HG02870 (cell line): ENCODE data around the gene KREMEN2.

Experiments used
- ATAC-seq: cut with Tn5 transposase; IDR thresholded peaks from one replicate; pipeline ENCODE4 v1.9.1; 2021; ENCODE audit warnings: mild to moderate bottlenecking, moderate library complexity; ENCODE audit not compliant: unreplicated experiment

KREMEN2 gene

GRCh38 chr16:2976673-2977072 lies 12.6 kb downstream of the KREMEN2 start:
- no peak for ATAC-seq

GRCh38 chr16:2977440-2977839 lies 13.4 kb downstream of the KREMEN2 start:
- ATAC-seq = no peak

DNA sequence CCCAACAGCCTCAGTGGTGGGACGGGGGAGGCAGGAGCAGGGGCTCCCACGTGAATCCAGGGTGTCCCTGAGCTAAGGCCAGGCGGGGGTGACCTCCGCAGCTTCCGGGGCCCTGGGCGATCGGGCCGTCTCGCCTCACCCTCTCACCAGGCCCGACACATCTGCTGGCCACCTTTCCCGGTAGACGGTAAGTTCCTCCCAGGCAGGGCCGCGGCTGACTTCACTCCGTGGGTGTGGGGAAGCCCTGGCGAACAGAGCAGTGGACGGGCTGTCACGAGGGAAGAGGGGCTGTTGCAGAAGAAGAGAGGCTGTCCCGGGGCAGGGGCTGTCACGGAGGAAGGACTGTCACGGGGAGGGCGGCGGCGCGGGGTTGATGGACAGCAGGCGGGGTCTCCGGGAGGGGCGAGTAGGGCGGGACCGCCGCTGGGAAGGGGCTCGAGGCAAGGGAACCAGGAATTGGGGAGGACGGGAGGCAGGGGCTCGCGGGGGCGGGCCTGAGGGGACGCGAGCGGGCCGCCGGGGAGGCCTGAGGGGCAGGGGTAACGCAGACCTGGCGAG lies 15.7 kb downstream of the KREMEN2 start:
- ATAC-seq = peak; percentile 11

DNA sequence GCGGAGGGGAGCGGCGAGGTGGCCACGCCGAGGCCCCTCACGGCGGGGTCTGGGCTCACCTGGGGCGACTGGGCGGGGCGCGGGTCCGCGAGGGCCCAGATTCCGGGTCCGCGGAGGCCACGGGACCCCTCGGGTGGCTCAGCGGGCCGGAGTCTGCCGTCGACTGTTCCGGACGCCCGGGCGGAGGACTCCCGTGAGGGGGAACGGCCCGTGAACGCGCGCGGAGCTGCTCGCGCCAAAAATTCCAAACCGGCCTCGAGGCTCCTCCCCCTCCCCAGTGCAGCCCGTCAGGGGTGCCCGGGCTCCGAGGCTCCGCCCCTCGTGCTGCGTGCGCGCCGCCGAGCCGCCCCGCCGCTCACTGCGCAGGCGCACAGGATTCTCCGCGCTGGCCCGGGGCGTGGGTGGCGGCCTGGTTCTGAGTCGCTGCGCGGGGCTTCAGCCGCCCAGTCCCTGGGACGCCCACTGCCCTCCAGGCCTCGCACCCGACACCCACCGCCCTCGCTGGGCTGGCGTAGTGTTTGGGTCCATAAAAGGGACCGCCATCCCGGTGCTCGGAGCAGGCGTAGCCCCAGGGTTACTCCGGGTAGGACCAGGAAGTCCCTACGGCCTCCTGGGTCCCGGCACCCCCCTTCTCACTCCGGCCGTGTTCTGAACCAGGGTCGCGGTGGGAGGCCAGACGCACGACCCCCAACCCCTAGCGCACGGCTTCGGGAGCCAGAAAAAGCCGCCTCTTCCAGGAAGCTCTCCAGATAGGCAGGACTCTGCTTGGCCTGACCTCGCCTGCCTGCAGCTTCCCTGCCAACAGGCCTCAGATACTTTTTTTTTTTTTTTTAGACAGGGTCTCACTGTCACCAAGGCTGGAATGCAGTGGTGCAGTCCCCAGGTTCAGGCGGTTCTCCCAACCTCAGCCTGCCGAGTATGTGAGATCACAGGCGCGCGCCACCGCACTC lies 16.4 kb downstream of the KREMEN2 start, which contains the start of gene PKMYT1:
TSS of gene PKMYT1 (minus strand) at position 220 of the 950 bp plus-strand sequence. CDS start 789 bp downstream, outside the sequence.
- peak; percentile 60 for ATAC-seq

GRCh38 chr16:2981177-2981898 lies 17.3 kb downstream of the KREMEN2 start:
- ATAC-seq = no peak

GRCh38 chr16:2981899-2982250 lies 17.8 kb downstream of the KREMEN2 start:
- no peak for ATAC-seq

GRCh38 chr16:2982402-2982801 lies 18.3 kb downstream of the KREMEN2 start:
- no peak for ATAC-seq

GRCh38 chr16:2983706-2984136 lies 19.6 kb downstream of the KREMEN2 start:
- no peak for ATAC-seq

GRCh38 chr16:2985462-2985861 lies 21.4 kb downstream of the KREMEN2 start:
- ATAC-seq = no peak

DNA sequence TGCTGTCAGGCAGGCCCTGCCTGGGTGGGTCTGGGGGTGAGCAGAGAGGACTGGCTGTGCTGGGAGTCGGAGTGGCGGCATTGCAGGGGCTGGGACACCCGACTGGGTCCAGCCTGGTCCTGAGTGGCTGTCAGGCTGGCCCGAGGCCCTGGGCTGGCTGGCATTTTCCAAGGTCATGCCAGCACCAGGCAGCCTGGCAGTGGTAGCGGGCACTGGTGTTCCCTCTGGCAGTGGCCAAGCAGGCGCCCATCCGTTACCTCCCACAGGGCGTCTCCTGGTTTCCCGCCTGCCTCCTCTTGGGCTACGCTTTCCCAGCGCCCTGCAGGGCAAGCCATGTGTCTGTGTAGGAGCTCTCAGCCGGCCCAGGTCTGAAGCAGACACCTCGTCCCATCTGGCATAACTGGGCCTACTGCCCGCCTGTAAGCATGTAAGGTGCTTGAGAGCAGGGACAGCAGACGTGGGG lies 21.8 kb downstream of the KREMEN2 start:
- ATAC-seq = no peak

- ATAC-seq = no peak
Observed at GRCh38 chr16:2986623-2987188, 22.6 kb downstream of the KREMEN2 start.

DNA sequence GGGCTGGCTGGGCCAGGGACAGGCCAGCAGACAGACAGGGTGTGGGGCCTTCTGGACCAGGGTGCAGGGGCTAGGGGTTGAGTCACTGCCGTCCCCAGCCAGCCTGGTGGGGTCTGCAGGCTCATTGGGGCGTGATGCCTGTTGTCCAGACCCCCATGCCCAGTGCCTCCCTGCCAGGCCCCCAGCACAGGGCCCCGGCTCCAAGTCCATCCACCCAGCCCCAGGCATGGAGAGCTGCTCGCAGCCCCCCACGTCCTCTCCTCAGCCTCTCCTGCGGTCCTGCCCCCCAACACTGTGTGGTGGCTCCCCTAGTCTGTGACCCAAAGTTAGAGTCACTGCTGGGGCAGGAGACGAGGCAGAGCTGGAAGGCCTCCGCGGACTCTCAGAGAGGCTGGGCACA lies 23.2 kb downstream of the KREMEN2 start:
- no peak for ATAC-seq

DNA sequence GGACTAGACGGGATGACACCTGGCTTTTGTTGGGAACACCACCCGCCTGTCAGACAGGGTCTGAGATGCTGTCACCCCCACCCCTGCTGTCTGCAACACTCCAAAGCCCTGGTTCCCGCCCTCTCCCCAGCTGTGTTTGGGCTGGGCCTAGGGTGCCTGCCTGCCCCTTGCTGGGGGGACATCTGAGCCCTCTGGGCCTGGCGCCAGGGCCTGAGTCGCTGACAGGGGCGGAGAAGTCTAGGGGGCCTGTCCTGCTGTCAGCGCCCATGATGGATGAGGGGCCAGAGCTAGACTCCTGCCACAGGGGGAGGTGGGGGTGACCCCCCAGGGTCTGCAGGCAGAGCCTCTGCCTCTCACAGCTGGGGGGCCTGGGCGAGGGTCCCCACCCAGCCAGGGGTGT lies 23.8 kb downstream of the KREMEN2 start:
- no peak for ATAC-seq

DNA sequence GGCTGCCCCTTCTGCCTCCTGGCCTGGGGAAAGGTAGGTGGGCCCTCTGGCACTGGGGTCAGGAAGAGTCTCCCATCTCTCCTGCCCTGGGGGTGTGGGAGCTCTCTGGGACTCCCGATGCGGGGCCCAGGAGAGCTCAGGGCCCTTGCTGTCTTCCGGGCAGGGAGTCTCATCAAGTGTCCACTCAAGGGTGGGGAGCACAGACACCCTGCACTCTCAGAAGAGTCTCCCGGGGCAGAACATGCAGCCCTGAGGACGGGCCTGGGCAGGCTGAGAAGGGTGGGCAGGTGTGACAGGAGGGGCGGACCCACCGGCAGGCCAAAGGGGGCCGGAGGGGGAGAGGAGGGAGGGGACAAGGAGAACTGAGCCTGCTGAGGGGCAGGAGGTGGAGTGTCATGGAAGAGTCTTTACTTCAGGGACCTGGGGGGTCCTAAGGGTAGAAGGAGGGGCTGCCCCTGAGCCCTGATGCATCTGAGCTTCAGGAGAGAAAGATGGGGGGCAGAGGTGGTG lies 24.6 kb downstream of the KREMEN2 start:
- no peak for ATAC-seq

GRCh38 chr16:2990891-2991290 lies 26.8 kb downstream of the KREMEN2 start:
- no peak for ATAC-seq

- ATAC-seq = no peak
Observed at GRCh38 chr16:2991566-2992261, 27.6 kb downstream of the KREMEN2 start.

GRCh38 chr16:2992383-2993081 lies 28.5 kb downstream of the KREMEN2 start:
- ATAC-seq = no peak

DNA sequence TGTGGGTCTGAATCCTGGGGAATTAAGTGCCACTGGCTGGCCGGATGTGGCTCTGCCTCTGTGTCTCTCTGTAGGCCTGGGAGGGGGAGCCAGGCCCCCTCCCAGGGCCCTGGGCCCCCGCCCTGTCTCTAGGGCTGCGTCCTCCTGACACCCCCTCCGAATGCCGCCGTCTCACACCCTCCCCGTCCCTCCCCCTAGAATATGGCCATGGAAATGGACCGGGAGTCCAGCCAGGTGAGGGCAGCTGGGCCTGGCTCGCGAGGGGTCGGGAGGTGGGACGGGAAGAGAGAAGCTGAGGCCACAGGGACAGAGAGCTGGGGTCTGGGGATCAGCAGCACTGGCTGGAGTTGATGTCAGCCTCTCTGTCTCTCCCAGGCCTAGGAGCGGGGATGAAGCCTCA lies 32.2 kb downstream of the KREMEN2 start:
- ATAC-seq = no peak

DNA sequence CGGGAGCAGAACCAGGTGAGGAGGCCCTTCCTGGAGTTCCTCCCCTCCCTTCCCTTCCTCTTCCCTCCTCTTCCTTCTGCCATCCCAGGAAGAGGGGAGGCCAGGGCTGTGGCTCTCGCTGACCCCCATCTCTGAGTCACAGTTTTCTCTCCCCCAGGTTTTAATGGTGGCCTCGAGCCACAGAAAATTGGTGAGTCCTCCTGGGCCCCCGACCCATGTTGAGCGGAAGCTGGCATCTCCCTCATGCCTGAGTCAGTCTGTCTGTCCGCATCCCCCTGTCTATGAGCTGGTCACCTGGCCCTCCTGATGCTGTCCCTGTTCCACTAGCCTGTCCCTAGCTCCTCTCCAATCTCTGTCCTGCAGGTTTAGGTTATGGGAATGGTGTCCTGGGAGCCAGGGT lies 35.9 kb downstream of the KREMEN2 start:
- ATAC-seq = no peak

- ATAC-seq = no peak
Observed at GRCh38 chr16:3000540-3000939, 36.5 kb downstream of the KREMEN2 start.
